Body of pancreas (tissue), 4 donors: Measurements from ENCODE around the gene NKX2-2.

Experiments used
- CTCF ChIP-seq, 7 experiments: fragments of 450-650 bp in 4 of 7; fragments of 200-600 bp in 3 of 7; sonication (generic) in 3 of 7; IDR thresholded peaks; one replicate each; pipeline ENCODE4 v1.5.1; 2016 to 2019; ENCODE audit warnings: antibody characterized with exemption in 7 of 7
- POLR2A ChIP-seq, 3 donors: fragments of 450-650 bp; IDR thresholded peaks; one replicate each; pipeline ENCODE4 v1.6.1; 2016; ENCODE audit warnings: antibody characterized with exemption in 3 of 3, mild to moderate bottlenecking in 2 of 3

GRCh38 chr20:21548390-21549035 is 34.6 kb upstream of the NKX2-2 start:
- TF ChIP-seq POLR2A (IDR thresholded peaks at IDR 0.05) (no peak), CTCF (IDR thresholded peaks at IDR 0.05) (no peak)
